Brain pericyte (primary cell): ENCODE data around the gene PPP2R1A.
"Not testable (repeated sequence)": the region's sequence is repeated elsewhere in the genome, so short reads cannot be mapped to it uniquely, and the experiment has no call there.

Experiments
- DNase-seq: peaks from one replicate; pipeline ENCODE4 v3.0.0-alpha.2; 2012; ENCODE audit warnings: low read depth, low spot score

The PPP2R1A gene

GRCh38 chr19:52244021-52244420, 54.2 kb downstream of the PPP2R1A start:
- no peak for DNase-seq

- DNase-seq = no peak
These were observed 58.4 kb downstream of the PPP2R1A start for GRCh38 chr19:52248241-52248640.

- no peak for DNase-seq
These were observed 68.6 kb downstream of the PPP2R1A start for GRCh38 chr19:52258426-52258825.

GRCh38 chr19:52265556-52265955, 75.7 kb downstream of the PPP2R1A start:
- not testable (repeated sequence) for DNase-seq

GRCh38 chr19:52269338-52270261, 79.7 kb downstream of the PPP2R1A start, which contains the start of gene ZNF766:
Gene ZNF766 (plus strand): TSS chr19:52269587. CDS start chr19:52269614, 27 bp downstream.
- peak; percentile 74 for DNase-seq

- no peak for DNase-seq
These were observed 80.5 kb downstream of the PPP2R1A start for GRCh38 chr19:52270266-52270885.

GRCh38 chr19:52273301-52273700, 83.4 kb downstream of the PPP2R1A start:
- no peak for DNase-seq

GRCh38 chr19:52274191-52274590, 84.3 kb downstream of the PPP2R1A start:
- no peak for DNase-seq

GRCh38 chr19:52275988-52276387, 86.1 kb downstream of the PPP2R1A start:
- DNase-seq = no peak

- DNase-seq = no peak
These were observed 87.6 kb downstream of the PPP2R1A start for GRCh38 chr19:52277471-52277870.
